Lung (tissue), 12 donors: ENCODE measurements around the gene CARNS1. TPM values are rescaled to one million over a fixed set of nuclear protein-coding genes. Genes with fewer than 3 reads are reported as not detected.

Experiments
- ATAC-seq: fragments of 200-7000 bp; cut with Tn5 transposase; one replicate; pipeline ENCODE4 v1.9.1; 2020; ENCODE audit warnings: moderate number of reproducible peaks; ENCODE audit not compliant: insufficient read depth, low FRiP score
- DNase-seq, 3 donors: peaks; one replicate each; pipeline ENCODE4 v3.0.0-alpha.2; 2013 to 2017
- H3K27ac ChIP-seq, 2 donors: one replicate each; pipeline ENCODE4 v1.5.1; 2013; ENCODE audit warnings: mild to moderate bottlenecking in 2 of 2, moderate library complexity in 2 of 2, control low read depth in 1 of 2, inconsistent platforms in 1 of 2, low read depth in 1 of 2, low read length in 1 of 2
- H3K27me3 ChIP-seq, 3 donors: one replicate each; pipeline ENCODE4 v1.5.1; 2013; ENCODE audit warnings: low read length in 2 of 3; ENCODE audit not compliant: control insufficient read depth in 3 of 3, insufficient read depth in 3 of 3
- H3K36me3 ChIP-seq, 4 donors: one replicate each; pipeline ENCODE4 v1.5.1; 2013; ENCODE audit warnings: low read length in 4 of 4, mild to moderate bottlenecking in 1 of 4, moderate library complexity in 1 of 4; ENCODE audit not compliant: control insufficient read depth in 4 of 4, insufficient read depth in 4 of 4
- H3K4me1 ChIP-seq, 5 donors: one replicate each; pipeline ENCODE4 v1.5.1; 2013; ENCODE audit warnings: low read length in 5 of 5, mild to moderate bottlenecking in 2 of 5, moderate library complexity in 1 of 5; ENCODE audit not compliant: control insufficient read depth in 5 of 5, insufficient read depth in 5 of 5
- H3K4me3 ChIP-seq: one replicate; pipeline ENCODE4 v1.5.1; 2013; ENCODE audit warnings: mild to moderate bottlenecking, control low read depth, moderate library complexity
- H3K9ac ChIP-seq, 2 donors: one replicate each; pipeline ENCODE4 v1.5.1; 2013; ENCODE audit warnings: low read length in 2 of 2, control low read depth in 1 of 2; ENCODE audit not compliant: insufficient read depth in 1 of 2
- H3K9me3 ChIP-seq, 4 donors: one replicate each; pipeline ENCODE4 v1.5.1; 2013; ENCODE audit warnings: low read length in 3 of 4, mild to moderate bottlenecking in 1 of 4, moderate library complexity in 1 of 4; ENCODE audit not compliant: control insufficient read depth in 4 of 4, insufficient read depth in 3 of 4
- WGBS, 2 donors: extraction: QIAGEN DNeasy Blood & Tissue Kit; methylation state at CpG; one replicate each; pipeline ENCODE4 v1.1.7; 2013; 5-methylcytosine and 5-hydroxymethylcytosine counted together
- polyA plus RNA-seq, 2 donors: library from polyadenylated mRNA; stranded (reverse); fragments of 200-250 nt; gene quantifications; one replicate each; pipeline ENCODE4 v1.2.1, GENCODE V29; 2013
- total RNA-seq, 2 donors: library from RNA; depleted of rRNA in 1 of 2; stranded (reverse); fragments of >200 nt in 1 of 2; gene quantifications; one replicate each; pipeline ENCODE4 v1.2.1, GENCODE V29; 2014 to 2021
- TF ChIP-seq, protein P1 (sequence below): IDR thresholded peaks from 2 replicates; pipeline ENCODE4 v1.5.1; 2012; ENCODE audit warnings: mild to moderate bottlenecking; ENCODE audit errors: control extremely low read depth, extremely low read depth
- donor health status: control.
- donor health status: control.
- donor health status: Bipolar disorder and iron deficiency.
- donor health status: healthy.
- donor health status: DM: yes; HTN: yes; CAD: no.

Gene CARNS1
- total and polyA plus RNA-seq, 4 donors, result 0.15 to 1.7 (median 1.4) TPM

DNA sequence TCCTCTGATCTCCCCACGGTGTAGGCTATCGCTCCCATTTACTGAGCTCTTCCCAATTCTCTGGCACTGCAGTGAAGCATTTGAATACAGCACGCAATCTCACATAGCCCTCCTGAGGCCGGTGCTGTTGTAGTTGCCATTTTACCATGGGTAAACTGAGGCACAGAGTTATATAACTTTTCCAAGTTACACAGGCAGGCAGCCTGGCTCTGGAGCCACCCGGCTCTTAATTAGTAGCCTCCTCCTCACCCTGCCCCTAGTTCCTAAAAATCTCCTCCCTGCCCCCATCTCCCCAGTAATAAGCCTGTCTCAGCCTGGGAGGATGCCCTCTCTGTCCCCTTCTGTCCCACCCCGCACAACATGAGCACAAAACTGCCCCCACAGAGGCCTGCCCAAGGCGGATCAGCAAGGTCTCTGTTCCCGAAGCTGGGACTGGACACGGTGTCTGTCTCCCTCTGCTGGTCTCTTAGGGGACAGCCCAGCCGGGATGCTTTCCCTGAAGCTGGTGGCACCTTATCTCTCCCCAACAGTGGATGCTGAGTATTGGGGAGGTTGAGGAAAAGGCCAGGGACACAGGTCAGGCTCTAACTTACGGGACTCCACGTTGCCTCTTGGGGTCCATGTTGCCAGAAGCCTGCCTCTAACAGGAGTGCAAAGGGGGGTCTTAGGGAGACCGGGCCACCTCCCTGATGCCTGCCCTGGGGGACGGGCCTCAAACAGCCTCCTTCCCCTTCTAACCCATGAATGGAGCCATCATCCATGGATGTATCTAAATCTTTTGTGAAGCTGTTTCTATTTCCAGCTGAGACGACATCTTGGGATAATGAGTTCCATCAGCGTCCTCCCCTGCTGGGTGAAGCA is 33.0 kb upstream of the CARNS1 start:
- no peaks in the 10 kb centered on the region for H3K9me3 ChIP-seq
- H3K36me3 ChIP-seq, result no peaks in the 10 kb centered on the region
- peaks cover 0 to 7% (median 0%) of the 10 kb centered on the region in 5 donors for H3K4me1 ChIP-seq
- WGBS, 2 donors, result 43 to 49% methylated on average over 16 of the region's 16 CpGs
- ATAC-seq, result peak; percentile 85
- H3K27me3 ChIP-seq, result peaks cover 0 to 6% (median 0%) of the 10 kb centered on the region in 3 donors
- no peak overlapping the region for H3K9ac ChIP-seq
- H3K4me3 ChIP-seq, result no peak overlapping the region
- TF ChIP-seq, protein P1, sequence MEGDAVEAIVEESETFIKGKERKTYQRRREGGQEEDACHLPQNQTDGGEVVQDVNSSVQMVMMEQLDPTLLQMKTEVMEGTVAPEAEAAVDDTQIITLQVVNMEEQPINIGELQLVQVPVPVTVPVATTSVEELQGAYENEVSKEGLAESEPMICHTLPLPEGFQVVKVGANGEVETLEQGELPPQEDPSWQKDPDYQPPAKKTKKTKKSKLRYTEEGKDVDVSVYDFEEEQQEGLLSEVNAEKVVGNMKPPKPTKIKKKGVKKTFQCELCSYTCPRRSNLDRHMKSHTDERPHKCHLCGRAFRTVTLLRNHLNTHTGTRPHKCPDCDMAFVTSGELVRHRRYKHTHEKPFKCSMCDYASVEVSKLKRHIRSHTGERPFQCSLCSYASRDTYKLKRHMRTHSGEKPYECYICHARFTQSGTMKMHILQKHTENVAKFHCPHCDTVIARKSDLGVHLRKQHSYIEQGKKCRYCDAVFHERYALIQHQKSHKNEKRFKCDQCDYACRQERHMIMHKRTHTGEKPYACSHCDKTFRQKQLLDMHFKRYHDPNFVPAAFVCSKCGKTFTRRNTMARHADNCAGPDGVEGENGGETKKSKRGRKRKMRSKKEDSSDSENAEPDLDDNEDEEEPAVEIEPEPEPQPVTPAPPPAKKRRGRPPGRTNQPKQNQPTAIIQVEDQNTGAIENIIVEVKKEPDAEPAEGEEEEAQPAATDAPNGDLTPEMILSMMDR, result peak; percentile 98
- peak; percentile 82 to 84 (median 82) for DNase-seq
- H3K27ac ChIP-seq, result no peak overlapping the region

DNA sequence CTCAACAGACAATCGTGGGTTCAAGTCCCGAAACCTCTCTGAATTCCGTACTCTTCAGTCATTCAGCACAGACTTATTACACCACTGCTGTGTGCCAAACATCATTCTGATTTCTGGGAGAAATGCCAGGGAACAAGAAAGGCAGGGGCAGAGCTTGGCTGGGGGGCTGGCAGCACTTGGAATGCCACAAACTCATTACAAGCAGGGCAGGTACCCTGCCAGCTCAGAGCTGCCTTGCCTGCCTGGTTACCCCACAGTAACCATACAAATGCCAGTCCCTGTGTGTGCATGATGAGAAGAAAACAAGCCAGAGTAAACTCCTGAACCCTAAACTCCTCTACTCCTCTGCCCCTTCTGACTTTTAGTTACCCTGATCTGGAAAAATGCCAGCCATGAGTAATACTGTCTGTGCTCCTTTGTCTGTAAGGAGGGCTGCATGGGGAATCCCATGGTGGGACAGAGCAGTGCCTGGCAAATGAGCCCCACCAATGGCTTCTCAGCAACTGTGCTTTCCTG is 30.6 kb upstream of the CARNS1 start:
- H3K27ac ChIP-seq, result no peak overlapping the region
- WGBS, 2 donors, result 53 to 76% methylated on average over 3 of the region's 3 CpGs
- TF ChIP-seq, protein P1, result no peak
- H3K9me3 ChIP-seq, result no peaks in the 10 kb centered on the region
- H3K9ac ChIP-seq, result no peak overlapping the region
- no peaks in the 10 kb centered on the region for H3K36me3 ChIP-seq
- no peak for DNase-seq
- H3K4me1 ChIP-seq, result peaks cover 0 to 7% (median 0%) of the 10 kb centered on the region in 5 donors
- no peak overlapping the region for H3K4me3 ChIP-seq
- no peak for ATAC-seq
- H3K27me3 ChIP-seq, result peaks cover 0 to 6% (median 0%) of the 10 kb centered on the region in 3 donors

DNA sequence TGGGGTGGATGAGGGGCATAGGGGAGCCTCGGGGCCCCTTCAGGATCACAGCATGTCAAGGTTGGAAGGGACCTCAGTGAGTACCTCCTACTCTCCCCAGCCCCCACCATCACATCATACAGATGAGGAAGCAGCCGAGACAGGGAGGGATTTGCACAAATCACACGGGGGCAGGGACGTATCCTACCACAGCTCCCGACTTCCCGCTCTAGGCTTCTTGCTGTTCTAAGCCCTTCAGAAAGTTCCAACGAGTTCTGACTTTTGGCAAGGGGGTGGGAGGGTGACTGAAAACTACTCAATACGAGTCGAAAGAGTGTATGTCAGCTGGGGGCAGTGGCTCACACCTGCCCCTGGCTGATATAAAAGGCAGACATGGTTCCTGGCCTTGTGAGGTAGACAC is 28.4 kb upstream of the CARNS1 start:
- TF ChIP-seq, protein P1, result no peak
- no peaks in the 10 kb centered on the region for H3K36me3 ChIP-seq
- no peak overlapping the region for H3K4me3 ChIP-seq
- WGBS, 2 donors, result 25 to 31% methylated on average over 8 to 9 of the region's 9 CpGs
- peaks cover 0 to 6% (median 0%) of the 10 kb centered on the region in 3 donors for H3K27me3 ChIP-seq
- DNase-seq (no peak), ATAC-seq (no peak)
- no peak overlapping the region for H3K9ac ChIP-seq
- no peak overlapping the region for H3K27ac ChIP-seq
- peaks cover 0 to 10% (median 2%) of the 10 kb centered on the region in 5 donors for H3K4me1 ChIP-seq
- no peaks in the 10 kb centered on the region for H3K9me3 ChIP-seq
